ENCODE results near the gene GMDS.

- TF ChIP-seq CTCF (conservative IDR thresholded peaks at IDR 0.05; ENCODE audit: low read length) (no peak), EZH2phosphoT487 (IDR thresholded peaks at IDR 0.05; ENCODE audit: borderline replicate concordance) (no peak)
Measured at GRCh38 chr6:1801401-1801800, 444.0 kb downstream of the GMDS start.

Measured in Loucy (cell line).